HCT116 (cell line): ENCODE results near the gene AOAH. TPM values are rescaled to one million over a fixed set of nuclear protein-coding genes. Genes with fewer than 3 reads are reported as not detected.

Source experiments
- ATAC-seq: fragments of 200-7000 bp; cut with Tn5 transposase; 2 replicates; pipeline ENCODE4 v1.9.1; 2020; ENCODE audit warnings: mild to moderate bottlenecking, moderate library complexity
- BruUV-seq: library from RNA; stranded (reverse); fragments of 400-500 nt; replicated peaks from 2 replicates; lab custom pipeline; 2021; lab: Mats Ljungman, UMichigan
- CTCF ChIA-PET: fragments of 300-600 bp; sonication (Branson Sonifier 250); formaldehyde crosslinking; loops from one replicate; lab custom pipeline; 2021; ENCODE audit warnings: antibody characterized with exemption; lab: Charles Lee
- POLR2A ChIA-PET: fragments of 300-600, 350-600 bp; sonication (Branson Sonifier 250); formaldehyde crosslinking; loops from one replicate; lab custom pipeline; 2021; ENCODE audit warnings: antibody characterized with exemption; lab: Charles Lee
- RAD21 ChIA-PET, 2 experiments: fragments of 300-600 bp; sonication (Branson Sonifier 250); formaldehyde crosslinking; loops; one replicate each; lab custom pipeline; 2023; ENCODE audit warnings: low total read pairs in 2 of 2; ENCODE audit not compliant: uncharacterized antibody in 2 of 2, unreplicated experiment in 2 of 2, low non-redundant PET in 1 of 2; lab: Charles Lee
- DNase-seq: peaks from one replicate; pipeline ENCODE4 v3.0.0-alpha.2; 2010; ENCODE audit warnings: low read depth, low spot score
- H2AFZ ChIP-seq: fragments of 200-600 bp; shearing (Covaris generic), sonication (generic); 2 replicates; pipeline ENCODE4 v1.6.1; 2017; ENCODE audit warnings: low read depth, mixed run types, mixed read lengths, antibody characterized with exemption, low read length; ENCODE audit not compliant: poor library complexity, severe bottlenecking
- H3K27ac ChIP-seq: 2 replicates; pipeline ENCODE4 v1.5.1; 2012; ENCODE audit warnings: low read depth, low read length
- H3K27me3 ChIP-seq: fragments of 200-600 bp; sonication (generic); 2 replicates; pipeline ENCODE4 v1.6.1; 2016; ENCODE audit warnings: mixed run types, low read length, mixed read lengths; ENCODE audit not compliant: insufficient read depth
- H3K36me3 ChIP-seq, 2 experiments: fragments of 200-500 bp in 1 of 2; fragments of 200-600 bp in 1 of 2; sonication (Bioruptor generic) in 1 of 2; sonication (generic) in 1 of 2; 2 replicates each; pipeline versions ENCODE4 v1.5.1 to v1.6.1; 2014 to 2016; ENCODE audit warnings: low read length in 2 of 2, inconsistent platforms in 1 of 2, mixed read lengths in 1 of 2, mixed run types in 1 of 2; ENCODE audit not compliant: insufficient read depth in 2 of 2, control insufficient read depth in 1 of 2
- H3K4me1 ChIP-seq, 2 experiments: fragments of 200-600 bp in 1 of 2; sonication (generic) in 1 of 2; 2 replicates each; pipeline versions ENCODE4 v1.5.1 to v1.6.1; 2012 to 2017; ENCODE audit warnings: low read length in 2 of 2, inconsistent platforms in 1 of 2, mild to moderate bottlenecking in 1 of 2, mixed read lengths in 1 of 2, mixed run types in 1 of 2, moderate library complexity in 1 of 2; ENCODE audit not compliant: insufficient read depth in 2 of 2, control insufficient read depth in 1 of 2
- H3K4me2 ChIP-seq: fragments of 200-600 bp; sonication (generic); 2 replicates; pipeline ENCODE4 v1.6.1; 2017; ENCODE audit warnings: mixed run types, low read length, mixed read lengths
- H3K4me3 ChIP-seq, 2 experiments: fragments of 200-600 bp in 1 of 2; sonication (generic) in 1 of 2; replicated peaks in 1 of 2; 2 replicates each; pipeline ENCODE4 v1.5.1; 2011 to 2016; ENCODE audit warnings: low read length in 2 of 2, control low read depth in 1 of 2, low read depth in 1 of 2, mild to moderate bottlenecking in 1 of 2, mixed read lengths in 1 of 2, mixed run types in 1 of 2
- H3K79me2 ChIP-seq: fragments of 200-600 bp; sonication (generic); 2 replicates; pipeline ENCODE4 v1.6.1; 2017; ENCODE audit warnings: mild to moderate bottlenecking, mixed run types, low read length, moderate library complexity, mixed read lengths; ENCODE audit not compliant: insufficient read depth
- H3K9ac ChIP-seq: fragments of 200-600 bp; sonication (generic); 2 replicates; pipeline ENCODE4 v1.6.1; 2016; ENCODE audit warnings: low read length, mixed read lengths
- H3K9me2 ChIP-seq: fragments of 200-600 bp; sonication (generic), shearing (Covaris generic); 2 replicates; pipeline ENCODE4 v1.6.1; 2017; ENCODE audit warnings: mixed run types, mild to moderate bottlenecking, moderate library complexity; ENCODE audit not compliant: insufficient read depth
- H3K9me3 ChIP-seq, 2 experiments: fragments of 200-500 bp in 1 of 2; fragments of 200-600 bp in 1 of 2; sonication (Bioruptor generic) in 1 of 2; sonication (generic) in 1 of 2; 2 replicates each; pipeline ENCODE4 v1.6.1; 2014 to 2017; ENCODE audit warnings: low read length in 2 of 2, mixed read lengths in 2 of 2, inconsistent platforms in 1 of 2, low read depth in 1 of 2, mild to moderate bottlenecking in 1 of 2, mixed run types in 1 of 2, moderate library complexity in 1 of 2; ENCODE audit not compliant: control insufficient read depth in 1 of 2, insufficient read depth in 1 of 2
- H4K20me1 ChIP-seq: fragments of 200-600 bp; sonication (generic), shearing (Covaris generic); 2 replicates; pipeline ENCODE4 v1.6.1; 2017; ENCODE audit warnings: mixed run types, mild to moderate bottlenecking, moderate library complexity; ENCODE audit not compliant: insufficient read depth
- CEBPB ChIP-seq: IDR thresholded peaks from 2 replicates; pipeline ENCODE4 v1.6.1; 2012; ENCODE audit warnings: low read depth
- POLR2A ChIP-seq: IDR thresholded peaks from 2 replicates; pipeline ENCODE4 v1.7.0; 2011; ENCODE audit warnings: borderline replicate concordance; ENCODE audit not compliant: insufficient read depth, insufficient read length; ENCODE audit errors: extremely low read depth
- RAD21 ChIP-seq: IDR thresholded peaks from 2 replicates; pipeline ENCODE4 v1.6.1; 2012; ENCODE audit warnings: low read depth, mild to moderate bottlenecking
- REST ChIP-seq: IDR thresholded peaks from 2 replicates; pipeline ENCODE4 v1.6.1; 2012; ENCODE audit warnings: low read depth
- ZFX ChIP-seq: fragments of 450-650 bp; IDR thresholded peaks from 2 replicates; pipeline ENCODE4 v1.6.1; 2017
- intact Hi-C: fragments of 100-400 bp; cut with micrococcal nuclease; formaldehyde crosslinking; loops from 2 replicates; pipeline ENCODE4 v1.10.0; 2022
- total RNA-seq: library from RNA; stranded (reverse); gene quantifications from one replicate; pipeline ENCODE4 v1.2.1, GENCODE V29; 2021; ENCODE audit not compliant: unreplicated experiment

The AOAH gene
- total RNA-seq, 1 experiment from 2014 or later, result 1.1 TPM

- no peak overlapping the region for H3K27ac ChIP-seq
- no peak overlapping the region for H2AFZ ChIP-seq
- H3K27me3 ChIP-seq, result no peaks in the 10 kb centered on the region; the same call in 1 of the 2 replicates
- H3K4me3 ChIP-seq, result no peak overlapping the region
- DNase-seq (no peak), ATAC-seq (no peak)
- H3K9ac ChIP-seq, result no peak overlapping the region
- CTCF ChIA-PET, result no interaction called here
- intact Hi-C loops, result no loop called here
- H3K9me3 ChIP-seq, result no peaks in the 10 kb centered on the region
- H3K4me2 ChIP-seq, result no peak overlapping the region
- H3K36me3 ChIP-seq, result no peaks in the 10 kb centered on the region
- H3K79me2 ChIP-seq, result no peaks in the 10 kb centered on the region
- peaks cover 0 to 8% of the 10 kb centered on the region in 2 experiments; a peak in 1 of 4 replicates for H3K4me1 ChIP-seq
- no peaks in the 10 kb centered on the region for H3K9me2 ChIP-seq
- TF ChIP-seq ZFX (no peak), POLR2A (no peak), CEBPB (no peak), REST (no peak), RAD21 (no peak)
- no TSS peak for BruUV-seq
- RAD21 ChIA-PET, result no interaction called here
- POLR2A ChIA-PET, result no interaction called here
- H4K20me1 ChIP-seq, result no peaks in the 10 kb centered on the region
Observed at GRCh38 chr7:36606976-36607720, 117.1 kb downstream of the AOAH start.
